Skeletal muscle cell (primary cell): ENCODE results near the gene ZBTB40.

Source experiments
- DNase-seq: peaks from one replicate; pipeline ENCODE4 v3.0.0-alpha.2; 2010; ENCODE audit warnings: low read depth
- H3K4me3 ChIP-seq: 2 replicates; pipeline ENCODE4 v1.5.1; 2011; ENCODE audit warnings: low read depth, mild to moderate bottlenecking, control low read depth, low read length, moderate library complexity

Gene ZBTB40

DNA sequence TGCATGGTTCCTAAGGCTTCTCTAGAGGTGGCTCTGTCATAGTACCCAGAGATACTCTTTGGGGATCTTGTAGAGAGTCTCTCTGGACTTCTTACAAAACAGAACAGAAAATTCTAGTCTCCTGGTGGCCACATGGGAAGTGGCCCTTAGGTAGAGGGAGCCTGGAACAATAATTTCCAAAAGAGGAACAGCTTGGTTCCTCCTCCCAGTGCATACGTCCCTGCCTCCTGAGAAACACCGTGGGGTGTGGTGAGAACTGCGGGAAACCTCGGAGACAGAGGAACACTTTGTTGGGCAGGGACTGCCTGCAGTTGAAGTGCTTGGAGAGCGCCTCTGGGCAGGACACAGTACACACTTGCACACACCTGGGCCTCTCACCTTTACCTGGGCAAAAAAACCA lies 72.8 kb downstream of the ZBTB40 start:
- DNase-seq = no peak
- H3K4me3 ChIP-seq = no peak overlapping the region

DNA sequence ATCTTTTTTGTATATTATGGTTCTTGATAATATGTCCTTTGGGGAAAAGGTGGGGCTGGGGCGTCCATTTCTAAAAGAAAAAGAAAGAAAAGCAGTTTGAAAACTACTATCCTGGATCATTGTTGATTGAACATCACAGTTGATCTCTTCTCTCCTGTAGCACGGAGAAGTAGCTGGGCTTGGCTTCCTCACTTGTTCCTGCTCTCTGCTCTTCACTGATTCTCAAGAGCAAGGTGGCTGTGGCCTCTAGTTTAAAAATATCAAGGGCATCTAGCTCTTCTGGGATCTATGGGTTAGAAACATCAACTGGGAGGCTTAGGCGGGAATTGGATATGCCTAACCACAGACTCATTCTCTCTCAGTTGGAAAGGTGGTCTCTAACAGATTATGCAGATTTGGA lies 73.6 kb downstream of the ZBTB40 start:
- no peak for DNase-seq
- H3K4me3 ChIP-seq = no peak overlapping the region

DNA sequence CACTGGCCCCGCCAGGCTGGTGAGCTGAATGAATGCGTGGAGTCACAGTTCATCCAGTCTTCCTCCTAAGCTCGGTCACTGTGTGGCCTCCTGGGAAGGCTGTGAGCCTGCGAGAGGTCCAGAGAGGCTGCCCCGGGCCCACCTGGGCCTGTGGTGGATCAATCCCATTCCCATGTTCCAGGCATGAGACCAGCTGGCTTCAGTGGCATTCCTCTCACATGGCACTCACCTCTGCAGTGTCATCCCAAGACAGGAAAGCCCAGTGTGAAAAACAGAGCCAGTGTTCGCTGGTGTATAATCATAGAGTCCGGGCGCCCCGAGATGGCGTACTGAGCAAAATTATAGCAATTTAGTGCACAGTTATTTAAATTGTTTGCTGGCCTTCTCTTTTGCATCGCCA lies 74.0 kb downstream of the ZBTB40 start:
- no peak for DNase-seq
- H3K4me3 ChIP-seq = no peak overlapping the region

DNA sequence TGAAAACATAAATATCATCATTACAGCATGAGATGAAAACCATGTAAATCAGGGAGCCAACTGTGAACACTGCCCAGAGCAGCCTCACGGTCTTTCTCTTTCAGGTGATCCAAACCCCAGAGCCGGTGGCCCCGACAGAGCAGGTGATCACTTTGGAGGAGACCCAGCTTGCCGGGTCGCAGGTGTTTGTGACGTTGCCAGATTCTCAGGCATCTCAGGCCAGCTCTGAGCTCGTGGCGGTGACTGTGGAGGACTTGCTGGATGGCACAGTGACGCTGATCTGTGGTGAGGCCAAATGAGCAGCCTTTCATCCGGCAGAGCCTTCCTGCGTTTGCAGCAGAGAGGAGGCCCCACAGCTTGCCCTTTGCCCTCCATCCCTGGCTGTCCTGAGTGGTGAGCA lies 74.4 kb downstream of the ZBTB40 start:
- DNase-seq = no peak
- H3K4me3 ChIP-seq = no peak overlapping the region

DNA sequence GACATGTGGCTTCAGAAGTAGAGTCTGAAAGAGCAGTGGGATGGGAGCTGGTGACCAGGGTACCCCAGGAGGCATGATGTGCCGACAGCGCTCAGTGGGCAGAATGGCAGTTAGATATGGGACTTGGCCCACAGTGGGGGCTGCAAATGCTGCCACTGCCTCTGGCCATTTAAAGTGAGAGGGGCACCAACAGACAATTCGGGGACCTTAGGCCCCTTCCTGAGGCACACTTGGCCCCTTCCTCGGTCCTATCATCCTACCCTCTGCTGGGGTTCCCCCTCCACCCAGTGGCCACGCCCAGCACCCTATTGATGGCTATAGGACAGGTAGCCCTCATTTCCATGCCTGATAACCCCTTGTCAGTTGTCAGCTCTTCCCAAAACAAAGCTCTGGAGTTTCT lies 75.0 kb downstream of the ZBTB40 start:
- DNase-seq = no peak
- no peak overlapping the region for H3K4me3 ChIP-seq

DNA sequence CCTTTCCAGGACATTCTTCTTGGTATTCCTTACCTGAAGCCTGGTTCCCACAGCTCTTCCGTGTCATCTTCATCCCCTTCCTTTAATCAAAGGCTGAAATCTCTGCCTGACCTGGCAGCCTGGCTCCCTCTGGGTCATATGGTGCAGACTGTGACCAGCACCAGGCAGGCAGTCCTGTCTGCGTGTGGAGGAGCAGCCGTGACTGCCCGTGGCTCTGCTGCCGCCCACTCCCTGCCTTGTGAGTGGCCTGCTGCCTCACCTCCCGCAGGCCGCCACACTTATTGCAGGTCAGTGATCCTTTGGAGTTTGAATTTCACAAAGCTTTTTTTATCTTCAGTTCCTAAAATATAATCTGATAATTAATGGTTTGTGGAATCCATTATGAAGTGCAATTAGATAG lies 75.5 kb downstream of the ZBTB40 start:
- no peak overlapping the region for H3K4me3 ChIP-seq
- DNase-seq = no peak

DNA sequence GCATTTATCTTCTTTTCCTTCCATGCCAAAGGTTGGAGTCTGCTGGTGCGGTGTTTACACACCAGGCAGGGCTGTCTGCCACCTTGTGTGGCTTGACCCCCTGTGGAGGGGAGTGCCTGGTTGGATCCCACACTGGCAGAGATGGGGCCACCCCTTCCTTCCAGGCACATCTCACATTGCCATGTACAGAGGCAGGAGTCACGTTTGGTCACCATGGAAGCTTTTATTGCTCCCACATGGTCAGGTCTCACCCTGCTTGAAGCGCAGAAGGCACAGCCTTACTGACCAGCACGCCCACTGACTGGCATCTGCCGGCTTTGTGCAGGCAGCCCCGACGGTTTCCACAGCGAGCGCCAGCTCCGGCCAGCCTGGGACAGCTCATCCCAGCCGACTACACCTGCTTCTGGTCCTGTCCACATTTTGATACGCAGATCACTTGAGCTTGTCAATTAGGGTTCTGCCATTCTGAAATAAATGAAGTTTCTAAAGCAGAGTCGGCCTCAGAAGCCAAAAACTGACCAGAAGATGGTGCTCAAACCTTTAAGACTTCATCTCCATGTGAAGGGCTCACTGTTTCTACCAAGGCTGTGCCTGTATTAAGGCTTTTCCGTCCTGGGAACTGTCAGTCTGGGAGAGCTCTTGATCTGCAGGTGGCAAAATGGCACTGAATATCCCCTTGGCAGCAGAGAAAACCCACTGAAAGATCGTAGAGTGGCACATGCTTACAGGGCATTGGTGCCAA lies 76.1 kb downstream of the ZBTB40 start:
- no peak overlapping the region for H3K4me3 ChIP-seq
- no peak for DNase-seq

DNA sequence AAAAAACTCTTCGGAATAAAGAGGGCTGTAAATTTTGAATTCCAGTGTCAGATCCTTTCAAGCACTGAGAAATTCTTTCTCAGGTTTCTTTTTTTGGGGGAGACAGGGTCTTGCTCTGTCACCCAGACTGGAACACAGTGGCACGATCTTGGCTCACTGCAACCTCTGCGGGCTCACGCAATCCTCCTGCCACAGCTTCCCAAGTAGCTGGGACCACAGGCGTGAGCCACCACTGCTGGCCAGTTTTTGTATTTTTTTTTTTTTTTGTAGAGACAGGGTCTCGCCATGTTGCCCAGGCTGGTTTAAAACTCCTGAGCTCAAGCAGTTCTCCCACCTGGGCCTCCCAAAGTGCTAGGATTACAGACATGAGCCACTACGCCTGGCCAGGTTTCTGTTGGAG lies 76.8 kb downstream of the ZBTB40 start:
- DNase-seq = no peak
- H3K4me3 ChIP-seq = no peak overlapping the region

- no peak for DNase-seq
- H3K4me3 ChIP-seq = no peak overlapping the region
Measured at GRCh38 chr1:22529901-22530621, 78.4 kb downstream of the ZBTB40 start.

- H3K4me3 ChIP-seq = no peak overlapping the region
- DNase-seq = no peak
Measured at GRCh38 chr1:22530715-22531114, 79.1 kb downstream of the ZBTB40 start.

DNA sequence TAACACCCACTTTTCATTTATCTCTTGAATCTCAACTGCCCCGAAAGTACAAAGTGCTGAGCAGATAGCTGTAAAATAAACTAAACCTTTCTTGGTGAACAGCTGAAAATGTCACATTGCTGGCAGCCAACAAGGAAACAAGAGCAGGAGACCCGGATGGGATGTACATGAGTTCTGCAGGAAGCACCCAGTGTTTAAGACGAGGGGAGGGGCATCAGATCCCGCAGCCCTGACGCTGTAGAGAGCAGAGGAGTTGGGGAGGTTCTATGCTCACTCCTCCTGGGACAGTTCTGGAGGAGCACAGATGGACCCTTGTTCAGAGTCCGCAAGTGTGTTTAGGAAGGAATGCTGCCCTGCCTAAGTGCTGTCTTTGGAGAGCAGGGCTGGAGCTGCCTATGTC lies 79.6 kb downstream of the ZBTB40 start:
- H3K4me3 ChIP-seq = no peak overlapping the region
- DNase-seq = no peak

DNA sequence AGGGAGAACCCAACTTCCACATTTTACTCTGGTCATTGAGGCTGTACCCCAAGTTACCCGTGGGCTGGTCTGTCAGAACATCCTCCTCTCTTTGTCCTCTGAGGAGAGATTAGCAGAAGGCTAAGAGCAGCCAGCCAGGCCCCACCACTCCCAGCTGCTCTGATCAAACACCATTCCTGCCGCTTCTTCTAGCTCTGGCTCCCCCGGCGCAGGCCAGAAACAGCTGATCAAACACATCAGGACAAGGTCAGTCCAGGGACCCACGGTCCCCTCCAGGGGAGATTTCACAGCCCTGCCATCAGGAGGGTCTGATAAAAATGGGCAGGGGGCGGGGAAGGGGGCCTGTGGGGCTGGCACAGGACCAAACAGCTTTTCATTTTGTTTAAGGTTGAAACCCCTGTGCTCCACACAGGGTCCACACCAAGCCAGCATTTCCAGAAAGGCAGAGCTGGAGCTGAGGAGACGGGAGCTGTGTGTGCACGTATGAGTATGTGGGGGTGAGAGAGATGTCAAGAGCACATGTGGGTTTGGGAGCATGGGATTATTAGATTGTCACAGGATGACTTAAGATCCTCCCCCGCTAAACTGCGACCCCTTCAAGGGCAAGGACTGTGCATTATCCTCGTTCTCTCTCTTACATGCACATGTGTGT lies 81.7 kb downstream of the ZBTB40 start:
- H3K4me3 ChIP-seq = no peak overlapping the region
- DNase-seq = no peak

- no peak for DNase-seq
- no peak overlapping the region for H3K4me3 ChIP-seq
Measured at GRCh38 chr1:22534951-22535350, 83.3 kb downstream of the ZBTB40 start.

DNA sequence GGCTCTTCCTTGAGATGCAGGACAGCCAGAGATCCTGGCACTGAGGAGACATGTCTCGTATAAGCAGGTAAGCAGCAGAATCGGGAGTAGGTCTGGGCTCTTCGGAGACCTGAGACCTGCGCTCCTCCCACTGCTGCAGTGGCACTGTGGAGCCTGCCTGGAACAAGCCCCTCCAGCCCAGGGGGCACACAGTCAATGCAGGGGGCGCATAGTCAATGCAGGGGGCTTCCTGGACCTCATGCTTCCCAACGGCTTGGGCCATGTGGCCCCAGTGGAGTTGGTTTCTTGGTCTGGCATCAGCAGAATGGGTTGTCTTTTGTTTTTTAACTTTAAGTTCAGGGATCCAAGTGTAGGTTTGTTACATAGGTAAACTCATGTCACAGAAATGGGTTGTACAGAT lies 83.7 kb downstream of the ZBTB40 start:
- no peak overlapping the region for H3K4me3 ChIP-seq
- DNase-seq = no peak

DNA sequence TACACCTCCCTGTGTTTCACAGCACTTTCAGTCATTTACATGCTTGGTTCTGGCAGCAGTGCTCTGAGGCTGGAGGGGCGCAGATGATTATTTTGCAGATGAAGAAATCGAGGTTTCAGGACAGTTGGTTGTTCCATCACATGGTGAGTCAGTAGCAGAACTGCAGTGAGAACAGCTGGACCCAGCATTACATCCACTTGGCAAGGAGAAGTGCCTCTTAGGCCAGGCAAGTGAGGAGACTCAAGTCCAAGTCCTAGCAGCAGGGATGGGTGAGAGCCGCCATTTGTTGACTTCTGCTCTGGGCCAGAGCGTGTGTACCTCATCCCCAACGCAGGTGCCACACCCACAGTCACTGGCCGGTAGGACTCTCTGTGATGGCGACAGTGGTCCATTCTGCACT lies 84.9 kb downstream of the ZBTB40 start:
- peak; percentile 4 for DNase-seq
- no peak overlapping the region for H3K4me3 ChIP-seq

DNA sequence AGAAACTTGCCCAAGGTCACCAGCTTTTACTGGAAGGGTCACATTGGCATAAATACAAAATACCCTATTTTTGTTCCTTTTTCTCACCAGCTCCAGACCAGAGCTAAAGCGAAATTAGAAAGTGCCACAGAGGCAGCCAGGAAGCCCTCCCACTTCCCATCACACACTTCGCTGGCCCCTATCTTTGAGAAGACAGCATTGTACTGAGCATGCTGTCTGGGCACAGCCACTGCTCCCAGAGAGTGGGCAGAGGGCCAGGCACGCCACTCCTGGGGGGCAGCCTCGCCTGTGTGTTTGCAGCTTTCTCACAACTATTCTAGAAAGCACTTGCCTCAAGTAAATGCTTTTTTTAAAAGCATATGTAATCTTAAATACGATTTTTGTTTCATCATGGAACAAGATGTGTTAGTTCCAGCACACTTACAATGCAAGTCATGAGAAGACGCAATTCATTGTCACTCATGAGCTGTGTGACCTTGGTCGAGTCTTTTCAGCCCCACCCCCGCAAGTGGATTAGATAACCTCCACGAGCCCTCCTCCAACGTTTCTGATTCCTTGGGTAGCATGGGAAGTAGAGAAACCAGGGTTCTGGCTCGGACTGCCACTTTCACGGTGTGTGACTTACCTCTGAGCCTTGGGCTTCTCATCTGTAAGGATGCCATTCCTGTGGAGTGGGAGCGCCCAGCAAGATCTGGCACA lies 85.9 kb downstream of the ZBTB40 start:
- H3K4me3 ChIP-seq = no peak overlapping the region
- no peak for DNase-seq

GRCh38 chr1:22539510-22540118 lies 88.0 kb downstream of the ZBTB40 start:
- no peak for DNase-seq

DNA sequence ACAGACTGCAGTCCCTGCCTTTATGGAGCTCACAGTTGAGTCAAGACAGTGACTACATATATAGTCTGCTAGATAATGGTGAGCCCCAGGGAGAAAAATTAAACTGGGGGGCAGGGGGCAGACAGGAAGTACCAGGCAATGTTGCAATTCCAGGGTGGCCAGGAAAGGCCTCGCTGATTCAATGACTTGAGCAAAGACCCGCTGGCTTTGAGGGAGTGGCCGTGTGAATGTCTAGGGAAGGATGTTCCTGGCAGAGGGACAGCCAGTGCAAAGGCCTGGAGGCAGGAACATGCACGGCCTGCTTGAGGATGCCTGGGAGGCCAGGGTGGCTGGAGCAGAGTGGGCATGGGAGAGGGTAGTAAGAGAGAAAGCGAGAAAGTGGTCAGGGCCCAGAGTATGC lies 88.7 kb downstream of the ZBTB40 start:
- no peak overlapping the region for H3K4me3 ChIP-seq
- no peak for DNase-seq

More at GRCh38 chr1:22539510-22540118, 88.0 kb downstream of the ZBTB40 start:
- H3K4me3 ChIP-seq = no peak overlapping the region

GRCh38 chr1:22542886-22543285 lies 91.2 kb downstream of the ZBTB40 start:
- DNase-seq = no peak
- no peak overlapping the region for H3K4me3 ChIP-seq

DNA sequence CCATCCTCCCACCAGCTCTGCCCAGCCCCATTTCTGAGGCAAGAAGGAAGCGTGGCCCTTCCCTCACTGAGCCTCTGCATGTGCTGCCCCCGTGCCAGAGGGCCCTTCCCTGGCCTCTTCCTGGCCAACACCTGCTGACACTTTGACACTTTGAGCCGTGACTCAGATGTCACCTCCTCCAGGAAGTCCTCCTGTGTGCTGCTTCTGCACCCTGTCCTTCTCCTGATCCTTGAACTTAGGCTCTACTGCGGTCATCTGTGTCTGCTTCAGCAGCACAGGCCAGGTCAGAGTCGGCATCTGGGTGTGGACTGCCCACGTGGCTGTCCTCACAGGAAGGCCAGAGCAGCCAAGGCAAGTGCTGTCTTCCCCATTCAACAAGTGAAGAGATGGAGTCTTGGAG lies 92.0 kb downstream of the ZBTB40 start:
- no peak for DNase-seq
- no peak overlapping the region for H3K4me3 ChIP-seq
